ENCODE measurements around the gene PLCE1. TPM values are rescaled to one million over a fixed set of nuclear protein-coding genes. Genes with fewer than 3 reads are reported as not detected.
A peak's percentile ranks its signal among the peaks of the same experiment; 100 is the strongest.

The PLCE1 gene
- total and polyA plus RNA-seq, 2 of the 4 experiments (the other 2 are of a cell fraction) = 2.2 to 4.5 TPM

DNA sequence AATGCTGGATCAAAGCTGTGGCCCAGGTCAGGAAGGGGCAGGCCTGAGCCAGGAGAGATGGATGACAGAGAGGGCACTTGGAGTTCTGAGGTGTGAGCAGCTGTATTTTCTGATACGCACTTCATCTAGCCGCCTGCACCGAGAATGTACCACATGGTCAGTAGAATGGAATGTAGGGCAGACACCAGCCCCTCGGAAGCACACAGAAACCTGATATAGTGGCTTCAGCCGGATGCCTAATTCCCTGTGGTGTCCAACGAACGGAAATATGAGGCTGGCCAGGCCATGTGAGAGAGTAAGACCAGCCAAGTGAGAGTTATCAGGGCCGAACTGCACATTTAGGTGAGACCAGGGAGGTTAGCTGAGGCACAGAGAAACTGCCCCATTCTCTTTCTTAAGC is 46.7 kb upstream of the PLCE1 start:
- no peaks in the 10 kb centered on the region for H3K9me3 ChIP-seq (ENCODE audit: control insufficient read depth, insufficient read depth, low read length)
- H2AK5ac ChIP-seq (ENCODE audit: low read depth, low read length) = 0 out of 2 replicates have a peak overlapping the region, but pooled peaks have one; percentile 77
- H4K91ac ChIP-seq (ENCODE audit: insufficient read depth, low read depth, low read length) = peak overlapping the region; percentile 39; the same call in 1 of the 2 replicates
- H3K18ac ChIP-seq (ENCODE audit: low read depth, low read length) = no peak overlapping the region
- DNase-seq (peak; percentile 86), ATAC-seq (ENCODE audit: low read depth) (peak; percentile 96)
- H3K36me3 ChIP-seq (ENCODE audit: control insufficient read depth, insufficient read depth, low read length) = no peaks in the 10 kb centered on the region
- H3K23ac ChIP-seq (ENCODE audit: low read depth, low read length) = no peak overlapping the region
- peak overlapping the region; percentile 7; the same call in 1 of the 3 replicates for H2BK15ac ChIP-seq (ENCODE audit: low read depth, low read length)
- 40% methylated on average over 1 of the region's 8 CpGs; no CpG with 5 or more reads in 1 of the 2 experiments for WGBS, 2 experiments (ENCODE audit: extremely low coverage in 2 of 2, insufficient read length in 1 of 2)
- peak overlapping the region; percentile 86 for H2AFZ ChIP-seq (replicated peaks; ENCODE audit: low read length, poor library complexity)
- H4K20me1 ChIP-seq (ENCODE audit: insufficient read depth, low read length) = no peaks in the 10 kb centered on the region
- H2BK120ac ChIP-seq (ENCODE audit: low read depth, low read length) = peak overlapping the region; percentile 36; the same call in 1 of the 2 replicates
- no peak overlapping the region; the same call in 1 of the 2 replicates for H3K4me2 ChIP-seq (ENCODE audit: low read depth, low read length)
- H3K9ac ChIP-seq (ENCODE audit: low read depth, low read length) = no peak overlapping the region
- H3K4me1 ChIP-seq (ENCODE audit: control insufficient read depth, insufficient read depth, low read length) = peaks cover 8% of the 10 kb centered on the region
- peak overlapping the region; percentile 84 for H2AK9ac ChIP-seq (replicated peaks; ENCODE audit: low read depth, low read length, poor library complexity)
- peak overlapping the region; percentile 61 for H3K14ac ChIP-seq (replicated peaks; ENCODE audit: low read depth, low read length)
- TF ChIP-seq POLR2A (IDR thresholded peaks at IDR 0.05; ENCODE audit: low read depth, low read length) (no peak), BHLHE40 (IDR thresholded peaks at IDR 0.05; ENCODE audit: low read depth, low read length) (peak; percentile 38; the same call in 1 of the 2 replicates), USF2 (IDR thresholded peaks at IDR 0.05; ENCODE audit: low read depth, low read length) (peak; percentile 59; the same call in 1 of the 2 replicates), MXI1 (IDR thresholded peaks at IDR 0.05; ENCODE audit: borderline replicate concordance, low read depth, low read length) (0 out of 2 replicates have a peak, but pooled peaks have one; percentile 18)
- H3K9me1 ChIP-seq (ENCODE audit: insufficient read depth, low read length) = peaks cover 4% of the 10 kb centered on the region; the same call in 1 of the 2 replicates
- no peak overlapping the region for H3K27ac ChIP-seq (ENCODE audit: insufficient read depth, low read length)
- no peak overlapping the region for H4K5ac ChIP-seq (ENCODE audit: low read depth, low read length)
- H3K4me3 ChIP-seq (ENCODE audit: insufficient read depth, low read depth, low read length) = no peak overlapping the region
- peak overlapping the region; percentile 72 for H3K4ac ChIP-seq (ENCODE audit: low read depth, low read length)
- intact Hi-C loops (cut with micrococcal nuclease) (no loop called here), dilution Hi-C loops (cut with HindIII; ENCODE audit: low sequenced_read_pairs, unreplicated experiment) (no loop called here), in situ Hi-C loops (cut with MboI; ENCODE audit: low sequenced_read_pairs) (no loop called here)
- H3K27me3 ChIP-seq (ENCODE audit: control insufficient read depth, insufficient read depth, low read length) = no peaks in the 10 kb centered on the region
- BruUV-seq (replicated peaks) = no TSS peak
- peak overlapping the region in 1 of 2 experiments; percentile 75; a peak in 2 of 4 replicates for H4K8ac ChIP-seq (ENCODE audit: low read depth in 2 of 2, low read length in 2 of 2)
- CTCF ChIA-PET = interaction anchor here (1.0 kb wide), 1 partner anchor 11 kb away, joined by 3 read pairs; no protein-coding TSS in a partner anchor
- H3K79me1 ChIP-seq (ENCODE audit: low read depth in 1 of 2, low read length in 2 of 2) = no peaks in the 10 kb centered on the region
- no peak overlapping the region for H3K56ac ChIP-seq (ENCODE audit: extremely low read depth, insufficient read depth, low read length)
- H2BK20ac ChIP-seq (ENCODE audit: low read depth, low read length) = peak overlapping the region; percentile 79
- POLR2A ChIA-PET (ENCODE audit: unreplicated experiment) = no interaction called here
- H2BK5ac ChIP-seq (ENCODE audit: low read depth, low read length, poor library complexity, severe bottlenecking) = peak overlapping the region; percentile 15
